ENCODE results near the gene EDEM1.
"Not testable (repeated sequence)": the region's sequence is repeated elsewhere in the genome, so short reads cannot be mapped to it uniquely, and the experiment has no call there.

EDEM1 gene

GRCh38 chr3:5238545-5238944, 51.0 kb downstream of the EDEM1 start:
- DNase-seq = no peak

- DNase-seq = no peak
These were observed 52.1 kb downstream of the EDEM1 start for GRCh38 chr3:5239602-5240001.

DNA sequence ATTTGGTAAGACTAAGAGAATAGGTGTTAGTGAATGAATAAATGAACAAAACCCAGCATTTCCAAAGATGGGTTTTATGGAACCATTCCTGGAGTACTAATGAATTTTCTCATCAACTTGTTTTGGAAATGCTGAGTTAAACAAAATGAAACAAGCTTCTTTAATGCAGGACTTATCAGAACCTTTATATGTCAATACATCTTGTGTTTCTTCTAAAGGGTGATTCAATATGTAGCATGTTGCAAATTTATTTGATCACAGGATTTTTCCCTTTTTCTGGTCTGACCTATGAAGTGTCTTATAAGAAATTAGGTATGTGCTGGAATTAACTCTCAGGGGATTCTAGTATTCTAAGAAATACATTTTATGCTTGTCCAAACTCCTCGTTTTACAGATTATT, 53.2 kb downstream of the EDEM1 start:
- no peak for DNase-seq

DNA sequence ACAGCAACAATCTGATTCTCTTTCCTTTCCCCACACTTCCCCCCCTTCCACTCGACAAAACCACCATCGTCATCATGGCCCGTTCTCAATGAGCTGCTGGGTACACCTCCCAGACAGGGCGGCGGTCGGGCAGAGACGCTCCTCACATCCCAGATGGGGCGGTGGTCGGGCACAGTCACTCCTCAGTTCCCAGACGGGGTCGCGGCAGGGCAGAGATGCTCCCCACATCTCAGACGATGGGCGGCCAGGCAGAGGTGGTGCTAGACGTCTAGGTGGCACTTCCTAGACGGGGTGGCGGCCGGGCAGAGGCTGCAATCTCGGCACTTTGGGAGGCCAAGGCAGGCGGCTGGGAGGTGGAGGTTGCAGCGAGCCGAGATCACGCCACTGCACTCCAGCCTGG, 55.3 kb downstream of the EDEM1 start:
- DNase-seq = not testable (repeated sequence)

DNA sequence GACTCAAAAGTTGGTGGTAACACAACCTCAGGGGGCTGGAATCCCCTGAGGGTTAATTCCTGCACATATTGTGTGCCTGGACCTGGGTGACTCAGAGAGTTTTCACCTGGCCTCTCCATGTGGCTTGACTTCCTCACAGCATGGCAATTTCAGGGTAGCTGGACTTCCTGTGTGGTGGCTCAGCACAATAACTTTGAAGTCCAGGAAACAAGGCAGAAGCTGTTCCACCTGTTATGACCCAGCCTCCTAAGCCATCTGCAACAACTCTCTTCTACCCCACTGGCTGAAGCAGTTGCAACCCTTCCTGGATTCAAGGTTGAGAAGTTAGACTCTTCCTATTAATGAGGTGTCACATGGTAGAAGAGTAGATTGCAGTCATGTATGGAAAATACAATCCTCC, 58.4 kb downstream of the EDEM1 start:
- DNase-seq = peak; percentile 10

- DNase-seq = no peak
These were observed 61.3 kb downstream of the EDEM1 start for GRCh38 chr3:5248822-5249221.

- DNase-seq = no peak
These were observed 63.1 kb downstream of the EDEM1 start for GRCh38 chr3:5250467-5251195.

GRCh38 chr3:5251196-5251583, 63.7 kb downstream of the EDEM1 start:
- DNase-seq = no peak

- DNase-seq = no peak
These were observed 64.6 kb downstream of the EDEM1 start for GRCh38 chr3:5252131-5252530.

- DNase-seq = no peak
These were observed 67.0 kb downstream of the EDEM1 start for GRCh38 chr3:5254281-5255048.

GRCh38 chr3:5255404-5256344, 68.2 kb downstream of the EDEM1 start:
- no peak for DNase-seq

- DNase-seq = no peak
These were observed 71.0 kb downstream of the EDEM1 start for GRCh38 chr3:5258526-5258925.

- no peak for DNase-seq
These were observed 73.5 kb downstream of the EDEM1 start for GRCh38 chr3:5260992-5261501.

DNA sequence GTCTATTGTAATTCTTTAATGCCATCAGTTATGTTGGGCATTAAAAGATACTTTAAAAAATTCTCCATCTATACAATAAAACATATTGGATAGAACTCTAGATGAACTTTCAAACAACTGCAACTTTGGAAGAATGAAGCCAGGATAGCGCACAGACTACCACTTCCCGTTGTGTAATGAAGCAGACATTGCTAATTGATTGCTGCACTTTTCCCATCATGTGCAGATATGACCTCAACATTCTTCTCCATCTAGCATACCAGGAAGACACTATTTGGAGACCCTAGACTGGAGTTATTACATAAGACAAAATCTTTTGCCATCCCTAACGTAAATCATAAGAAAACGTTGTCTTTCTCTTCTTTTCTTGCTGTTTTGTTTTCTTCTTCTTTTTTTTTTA, 75.0 kb downstream of the EDEM1 start:
- no peak for DNase-seq

DNA sequence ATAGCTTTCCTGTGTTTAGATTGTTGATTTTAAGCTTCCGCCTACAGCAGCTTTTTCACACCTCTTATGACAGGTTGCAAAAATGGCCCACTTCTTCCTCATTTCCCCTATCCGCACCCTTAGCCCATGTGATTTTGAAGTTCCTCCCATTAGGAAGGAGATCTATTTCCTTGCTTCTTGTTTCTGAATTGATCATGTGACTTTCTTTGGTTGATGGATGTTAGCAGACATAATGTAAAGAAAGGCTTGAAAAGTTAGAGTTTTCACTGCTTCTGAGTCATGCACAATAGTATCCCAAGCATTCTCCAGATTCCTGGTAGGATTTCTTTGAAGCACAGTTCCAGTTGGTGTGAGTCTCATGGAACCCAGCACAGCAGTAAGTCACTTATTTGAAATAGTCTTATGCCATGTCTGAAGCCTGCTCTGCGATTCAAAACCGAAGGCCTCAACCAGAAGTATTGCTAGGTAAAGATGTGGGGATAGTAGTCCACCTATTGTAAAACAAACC, 76.6 kb downstream of the EDEM1 start:
- no peak for DNase-seq

GRCh38 chr3:5264896-5265770, 77.6 kb downstream of the EDEM1 start:
- no peak for DNase-seq

DNA sequence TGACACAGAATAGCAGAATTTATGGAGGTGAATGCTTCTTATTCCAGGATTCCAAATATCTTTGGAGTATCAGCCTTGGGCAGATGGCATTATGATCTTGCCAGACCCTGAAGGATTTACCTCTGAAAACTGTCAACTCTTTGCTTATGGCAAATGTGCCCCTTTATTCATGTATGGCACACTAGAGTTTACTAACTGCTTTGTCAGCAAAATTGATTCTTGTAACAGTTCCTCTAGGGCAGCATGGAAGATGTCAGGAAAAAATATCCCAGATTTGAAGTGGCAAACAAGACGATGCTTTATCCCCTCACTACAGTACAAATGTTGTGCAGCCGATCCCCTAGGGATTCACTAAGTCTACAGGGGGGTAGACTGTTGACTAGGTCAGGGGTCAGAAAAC, 79.7 kb downstream of the EDEM1 start:
- no peak for DNase-seq

GRCh38 chr3:5267889-5268288, 80.4 kb downstream of the EDEM1 start:
- DNase-seq = no peak

All from NK-92 treated with Interleukin-12 subunit alpha and Interleukin-12 subunit beta, amount 100 ng/mL, for 24 hours (cell line).